GM18873 (cell line): ENCODE measurements around the gene ZNF324B.
"Not testable (repeated sequence)": the region's sequence is repeated elsewhere in the genome, so short reads cannot be mapped to it uniquely, and the experiment has no call there.

Experiments used
- ATAC-seq: cut with Tn5 transposase; IDR thresholded peaks from one replicate; pipeline ENCODE4 v1.9.1; 2021; ENCODE audit warnings: mild to moderate bottlenecking, moderate library complexity, moderate number of reproducible peaks; ENCODE audit not compliant: unreplicated experiment, low FRiP score

Gene ZNF324B

DNA sequence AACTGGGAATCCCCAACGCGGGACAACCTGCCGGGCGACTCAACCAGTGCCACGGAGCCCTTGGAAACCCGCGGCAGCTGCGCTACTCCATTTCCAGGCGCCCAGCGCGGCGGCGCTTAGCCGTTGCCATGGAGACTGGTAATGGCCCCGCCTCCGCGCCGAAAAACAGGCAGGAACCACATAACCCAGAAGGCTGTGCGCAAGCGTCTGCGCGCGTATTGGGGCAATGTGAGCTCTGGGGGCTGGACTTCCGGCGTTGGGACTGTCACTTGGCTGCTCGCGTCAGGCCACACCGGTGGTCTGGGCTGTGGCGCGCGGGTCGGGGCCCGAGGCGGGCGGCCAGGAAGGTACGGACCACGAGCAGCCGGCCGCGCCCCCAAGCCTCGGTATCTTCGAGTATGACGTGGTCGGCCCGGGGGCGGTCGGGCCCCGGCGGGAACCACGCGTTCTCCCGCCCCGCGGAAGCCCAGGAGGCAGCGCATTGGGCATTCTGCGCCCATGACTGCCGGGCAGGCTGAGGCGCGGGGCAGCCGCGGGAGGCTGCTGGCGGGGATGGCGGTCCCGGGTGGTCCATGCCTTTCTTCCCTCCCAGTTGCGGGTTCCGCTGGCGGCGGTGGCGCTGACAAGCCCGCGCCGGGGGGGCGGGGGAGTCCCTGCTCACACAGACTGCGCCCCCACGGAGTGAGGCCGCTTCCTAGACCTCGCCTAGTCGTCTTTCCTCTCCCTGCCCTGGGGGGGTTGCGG is at the start of gene ZNF324B:
ZNF324B (plus strand) TSS at position 265 of the 744 bp plus-strand sequence. CDS start 2,080 bp downstream, outside the sequence.
- peak; percentile 91 for ATAC-seq

DNA sequence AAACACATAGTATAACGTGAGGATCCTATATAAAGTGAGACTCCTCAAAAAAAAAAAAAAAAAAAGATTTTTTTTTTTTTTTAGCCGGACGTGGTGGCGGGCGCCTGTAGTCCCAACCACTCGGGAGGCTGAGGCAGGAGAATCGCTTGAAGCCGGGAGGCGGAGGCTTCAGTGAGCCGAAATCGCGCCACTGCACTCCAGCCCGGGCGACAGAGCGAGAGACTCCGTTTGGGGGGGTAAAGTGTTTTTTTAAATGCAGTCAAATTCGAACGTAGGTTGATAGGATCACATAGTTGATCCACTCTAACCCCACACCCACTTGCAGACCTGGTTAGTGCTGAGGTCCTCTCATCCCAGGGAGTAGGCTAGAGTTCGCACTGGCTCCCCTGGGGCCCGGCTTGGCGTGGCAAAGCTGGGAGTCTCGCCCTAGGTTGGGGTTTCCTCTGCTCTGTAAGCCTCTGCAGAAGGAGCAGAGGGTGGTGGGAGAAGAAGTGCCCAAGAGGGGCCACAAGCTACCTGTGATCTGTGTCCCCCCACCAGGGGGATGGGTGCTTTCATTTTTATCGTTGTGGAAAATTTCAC is 49.5 kb upstream of the ZNF324B start:
- no peak for ATAC-seq

DNA sequence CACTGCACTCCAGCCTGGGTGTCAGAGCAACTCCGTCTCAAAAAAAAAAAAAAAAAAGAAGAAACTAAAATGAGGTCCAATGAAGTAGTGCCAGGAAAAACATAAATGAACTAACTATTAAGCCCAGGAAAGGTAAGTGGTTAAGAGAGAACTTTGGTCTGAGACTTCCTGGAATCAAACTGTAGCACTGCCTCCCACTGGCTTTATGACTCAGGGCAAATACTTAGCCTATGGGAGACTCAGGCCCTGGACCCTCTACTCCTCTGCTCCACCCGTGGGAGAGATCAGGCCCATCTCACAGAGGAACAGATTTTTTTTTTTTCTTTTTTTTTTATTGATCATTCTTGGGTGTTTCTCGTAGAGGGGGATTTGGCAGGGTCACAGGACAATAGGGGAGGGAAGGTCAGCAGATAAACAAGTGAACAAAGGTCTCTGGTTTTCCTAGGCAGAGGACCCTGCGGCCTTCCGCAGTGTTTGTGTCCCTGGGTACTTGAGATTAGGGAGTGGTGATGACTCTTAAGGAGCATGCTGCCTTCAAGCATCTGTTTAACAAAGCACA is 47.4 kb upstream of the ZNF324B start:
- ATAC-seq = not testable (repeated sequence)

GRCh38 chr19:58406818-58407657 is 44.4 kb upstream of the ZNF324B start:
- no peak for ATAC-seq

- peak; percentile 12 for ATAC-seq
These were observed 43.7 kb upstream of the ZNF324B start for GRCh38 chr19:58407658-58408151.

- peak; percentile 82 for ATAC-seq
These were observed 43.0 kb upstream of the ZNF324B start, which contains the start of gene ZNF584 for GRCh38 chr19:58408152-58409009. Gene ZNF584 (plus strand): TSS chr19:58408649. CDS start chr19:58409148, 499 bp downstream.

DNA sequence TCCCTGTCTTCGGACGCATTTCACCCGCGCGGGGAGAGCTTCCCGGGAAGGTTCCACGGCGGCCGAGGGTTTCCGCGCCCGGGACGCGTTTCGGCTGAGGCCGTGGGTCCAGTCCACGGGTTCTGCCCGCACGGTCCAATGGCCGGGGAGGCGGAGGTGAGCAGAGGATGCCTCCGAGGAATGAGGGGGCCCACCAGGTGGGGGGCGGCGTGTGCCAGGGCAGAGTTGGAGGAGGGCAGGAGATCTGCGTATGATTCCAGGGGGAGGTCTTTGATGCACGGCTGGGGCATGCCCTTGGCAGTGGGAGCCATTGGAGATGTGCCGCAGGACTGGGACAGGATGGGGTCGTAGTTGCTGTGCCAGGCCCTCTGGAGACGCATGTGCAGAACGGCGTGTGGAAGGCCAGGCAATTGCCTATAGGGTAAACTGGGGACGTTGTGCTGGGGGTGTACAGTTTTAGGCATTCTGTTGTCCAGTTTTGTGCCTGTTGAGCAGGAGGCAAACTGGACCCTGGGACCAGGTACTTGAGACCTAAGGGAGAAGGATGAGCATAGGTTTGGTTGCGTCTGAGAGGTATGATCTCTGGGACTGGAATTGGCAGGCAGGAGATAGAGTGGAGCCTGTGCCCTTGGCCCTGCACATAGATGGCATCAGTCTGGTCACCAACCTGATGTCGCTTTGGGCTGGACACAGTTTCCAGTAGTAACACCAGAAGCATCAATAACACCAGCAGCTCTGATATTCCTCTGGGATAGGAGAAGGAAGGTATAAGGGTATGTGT is 42.2 kb upstream of the ZNF324B start:
- ATAC-seq = peak; percentile 3

GRCh38 chr19:58416604-58417003 is 34.8 kb upstream of the ZNF324B start:
- no peak for ATAC-seq

GRCh38 chr19:58417071-58417470 is 34.4 kb upstream of the ZNF324B start:
- no peak for ATAC-seq

- no peak for ATAC-seq
These were observed 22.8 kb upstream of the ZNF324B start for GRCh38 chr19:58428617-58429016.

GRCh38 chr19:58429745-58430144 is 21.7 kb upstream of the ZNF324B start:
- ATAC-seq = no peak

- no peak for ATAC-seq
These were observed 17.2 kb upstream of the ZNF324B start for GRCh38 chr19:58434217-58434616.

GRCh38 chr19:58439576-58440554 is 11.6 kb upstream of the ZNF324B start, which contains the start of gene ZNF132:
Gene ZNF132 (minus strand): TSS chr19:58440153. CDS start chr19:58439821, 332 bp downstream.
- ATAC-seq = peak; percentile 87

GRCh38 chr19:58440556-58440955 is 10.9 kb upstream of the ZNF324B start:
- no peak for ATAC-seq

DNA sequence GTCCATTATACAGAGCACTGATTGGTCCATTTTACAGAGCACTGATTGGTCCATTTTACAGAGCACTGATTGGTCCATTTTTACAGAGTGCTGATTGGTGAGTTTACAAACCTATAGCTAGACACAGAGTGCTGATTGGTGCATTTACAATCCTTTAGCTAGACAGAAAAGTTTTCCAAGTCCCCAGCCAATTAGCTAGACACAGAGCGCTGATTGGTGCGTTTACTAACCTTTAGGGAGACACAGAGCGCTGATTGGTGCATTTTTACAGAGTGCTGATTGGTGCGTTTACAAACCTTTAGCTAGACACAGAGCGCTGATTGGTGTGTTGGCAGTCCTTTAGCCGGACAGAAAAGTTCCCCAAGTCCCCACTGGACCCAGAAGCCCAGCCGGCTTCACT is 8.4 kb upstream of the ZNF324B start:
- not testable (repeated sequence) for ATAC-seq

DNA sequence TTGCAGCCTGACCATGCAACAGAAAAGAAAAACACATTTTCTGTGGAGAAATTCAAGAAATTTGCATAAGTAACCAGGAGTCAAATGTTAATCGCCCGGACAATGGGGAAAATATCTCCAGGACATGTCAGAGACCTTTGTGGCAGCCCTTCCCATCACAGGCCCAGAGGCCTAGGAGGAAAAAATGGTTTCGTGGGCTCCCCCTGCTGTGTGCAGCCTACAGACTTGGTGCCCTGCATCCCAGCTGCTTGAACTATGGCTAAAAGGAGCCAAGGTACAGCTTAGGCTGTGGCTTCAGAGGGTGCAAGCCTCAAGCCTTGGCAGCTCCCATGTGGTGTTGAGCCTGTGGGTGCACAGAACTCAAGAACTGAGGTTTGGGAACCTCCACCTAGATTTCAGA is 2.6 kb upstream of the ZNF324B start:
- not testable (repeated sequence) for ATAC-seq

GRCh38 chr19:58449980-58450379 is 1.4 kb upstream of the ZNF324B start:
- ATAC-seq = not testable (repeated sequence)
